ENCODE measurements around the gene ASB1.

The ASB1 gene

DNA sequence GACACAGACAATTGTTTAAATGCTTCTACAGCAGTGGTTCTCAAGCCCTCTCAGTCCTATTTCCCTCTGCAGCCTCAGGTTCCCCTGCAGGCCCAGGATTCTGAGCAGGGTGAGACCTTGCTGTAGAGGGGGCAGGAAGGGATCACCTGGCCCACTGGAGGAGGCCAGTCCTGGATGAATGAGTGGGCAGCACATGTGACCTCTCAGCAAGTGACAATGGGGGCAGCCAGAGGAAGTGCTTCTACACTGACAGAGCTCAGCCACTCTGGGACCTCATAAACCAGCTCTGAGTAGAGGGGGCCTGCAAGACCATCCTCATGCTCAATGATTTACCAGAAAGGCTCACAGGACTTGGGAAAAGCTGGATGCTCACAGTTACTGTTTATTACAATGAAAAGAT, 63.2 kb downstream of the ASB1 start:
- no peak for DNase-seq

DNA sequence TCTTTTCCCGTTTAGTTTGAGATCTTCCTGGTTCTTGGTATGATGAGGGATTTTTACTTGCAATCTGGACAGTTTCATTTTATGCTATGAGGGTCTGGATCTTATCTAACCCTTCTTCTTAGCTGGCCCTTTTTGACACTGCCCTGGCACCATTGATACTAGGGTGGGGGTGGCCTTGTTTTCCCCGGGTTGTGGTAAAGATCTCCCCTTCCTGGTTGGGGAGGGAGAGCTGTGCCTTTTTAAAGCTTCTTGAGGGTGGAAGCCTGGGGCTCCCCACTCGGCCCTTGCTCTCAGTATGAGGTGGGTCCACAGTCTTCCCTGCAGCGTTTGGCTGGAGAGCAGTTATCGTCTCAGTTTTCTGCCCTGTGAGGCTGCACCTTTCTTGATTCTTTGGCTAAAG, 66.1 kb downstream of the ASB1 start:
- DNase-seq = no peak

DNA sequence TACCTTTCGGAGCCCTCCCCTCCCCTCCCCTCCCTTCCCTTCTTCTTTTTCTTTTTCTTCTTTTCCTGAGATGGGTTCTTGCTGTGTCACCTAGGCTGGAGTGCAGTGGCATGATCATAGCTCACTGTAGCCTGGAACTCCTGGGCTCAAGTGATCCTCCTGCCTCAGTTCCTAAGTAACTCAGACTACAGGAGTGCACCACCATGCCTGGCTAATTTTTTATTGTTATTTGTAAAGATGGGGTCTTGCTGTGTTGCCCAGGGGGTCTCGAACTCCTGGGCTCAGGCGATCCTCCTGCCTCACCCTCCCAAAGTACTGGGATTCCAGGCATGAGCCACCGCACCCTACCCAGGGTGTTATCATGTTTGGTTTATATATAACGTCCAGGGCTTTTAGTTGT, 66.7 kb downstream of the ASB1 start:
- no peak for DNase-seq

DNA sequence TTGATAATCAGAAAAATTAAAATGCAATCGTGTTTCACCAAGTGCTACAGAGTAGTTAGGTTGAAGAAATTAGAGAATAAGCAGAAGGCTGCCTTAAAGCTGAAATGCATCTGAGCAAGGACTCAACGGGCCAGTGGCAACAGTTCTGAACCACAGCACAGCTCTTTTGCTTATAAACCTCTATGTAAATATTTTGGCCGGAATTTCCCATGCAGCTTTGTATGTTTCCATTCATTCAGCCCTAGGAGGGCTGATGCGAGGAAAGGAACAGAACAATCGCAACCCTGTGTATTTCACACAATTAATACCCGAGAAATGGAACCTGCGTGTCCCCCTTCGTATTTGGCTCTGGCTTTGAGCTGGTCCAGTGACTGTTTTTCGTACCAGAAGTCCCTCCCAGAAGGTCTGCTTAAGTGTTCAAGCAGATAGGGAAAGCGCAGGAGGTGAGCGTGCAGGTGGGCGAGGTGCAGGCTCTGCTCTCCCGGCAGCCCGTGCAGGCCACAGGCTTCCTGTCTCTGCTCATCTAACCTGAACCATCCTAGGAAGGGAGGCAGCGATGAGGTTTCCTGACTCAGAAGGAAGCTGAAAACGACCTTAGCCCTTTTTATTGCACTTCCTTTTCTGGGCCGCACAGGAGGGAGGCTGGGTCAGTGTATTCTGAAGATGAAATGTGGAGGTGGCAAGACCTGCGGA, 67.3 kb downstream of the ASB1 start:
- no peak for DNase-seq

DNA sequence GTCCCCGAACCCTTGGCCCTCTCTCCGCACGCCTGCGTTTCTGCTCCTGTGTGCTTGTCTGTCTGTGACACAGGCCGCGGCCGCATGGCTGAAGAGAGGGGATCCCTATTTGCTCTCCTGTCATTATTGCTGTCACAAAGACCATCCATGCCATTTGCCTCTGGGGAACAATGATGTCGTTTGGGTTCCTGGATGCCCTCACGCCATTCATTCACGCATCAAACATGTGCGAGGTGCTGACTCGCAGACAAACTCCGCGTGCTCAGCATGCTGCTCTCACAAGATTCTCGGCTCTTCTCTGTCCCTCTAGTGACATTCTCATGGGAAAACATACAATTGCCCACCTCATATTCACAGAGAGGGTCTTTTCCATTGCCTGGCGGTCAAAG, 67.8 kb downstream of the ASB1 start:
- no peak for DNase-seq

DNA sequence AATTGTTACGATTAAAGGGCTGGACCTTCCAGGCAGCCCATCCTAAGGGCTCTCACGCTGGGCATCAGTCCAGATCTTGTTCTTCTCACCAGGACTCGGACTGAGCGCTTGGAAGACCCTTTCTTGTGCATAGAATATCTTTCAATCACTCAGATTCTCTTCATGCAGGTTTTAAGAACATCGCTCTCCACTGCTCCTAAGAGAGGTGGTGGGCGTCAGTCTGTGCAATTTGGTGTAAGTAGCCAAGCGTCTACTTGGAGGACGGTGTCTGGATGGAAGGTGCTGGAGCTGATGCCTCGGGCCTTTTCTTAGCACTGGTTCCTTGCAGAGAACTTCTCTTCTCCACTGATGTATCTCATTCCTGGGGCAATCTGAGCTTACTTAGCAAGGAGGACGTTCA, 68.7 kb downstream of the ASB1 start:
- DNase-seq = no peak

DNA sequence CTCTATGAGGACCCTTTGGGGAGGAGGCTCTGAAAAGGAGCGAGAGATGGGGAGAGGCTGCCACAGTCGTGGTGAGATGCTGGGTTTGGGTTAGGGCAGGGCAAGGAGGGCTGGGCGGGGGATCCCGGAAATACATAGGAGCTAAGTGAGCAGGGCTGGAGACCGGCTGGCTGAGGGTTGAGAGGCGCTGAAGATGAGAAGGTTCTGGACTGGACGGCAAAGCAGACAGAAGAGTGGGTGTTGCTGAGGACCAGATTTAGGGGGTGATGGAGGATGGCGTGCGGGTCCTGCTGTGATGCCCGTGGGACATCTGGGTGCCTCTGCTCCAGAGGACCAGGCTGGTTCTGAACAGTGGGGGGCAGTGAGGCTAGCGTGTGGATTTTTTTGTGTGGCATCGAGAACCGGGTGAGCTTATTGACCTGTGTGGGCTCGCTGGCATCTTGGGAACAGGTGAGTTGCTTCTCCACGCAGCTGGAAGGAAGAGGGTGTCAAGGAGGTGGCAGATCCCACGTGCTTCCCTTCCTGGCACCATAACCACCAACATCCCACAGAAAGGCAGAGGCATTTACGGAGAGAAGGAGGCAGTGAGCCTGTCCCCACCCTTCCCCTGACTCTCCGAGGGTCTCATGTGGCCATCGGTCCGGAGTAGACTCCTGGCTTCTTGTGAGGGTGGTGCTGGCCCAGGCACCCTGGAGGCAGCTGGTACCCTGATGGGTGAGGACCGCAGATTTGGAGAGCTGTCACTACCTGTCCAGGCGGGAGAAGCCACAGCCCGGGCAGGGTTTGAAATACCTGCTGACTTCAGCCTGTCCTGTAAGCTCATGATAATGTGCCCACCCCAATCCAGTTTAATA, 70.3 kb downstream of the ASB1 start:
- DNase-seq = no peak

DNA sequence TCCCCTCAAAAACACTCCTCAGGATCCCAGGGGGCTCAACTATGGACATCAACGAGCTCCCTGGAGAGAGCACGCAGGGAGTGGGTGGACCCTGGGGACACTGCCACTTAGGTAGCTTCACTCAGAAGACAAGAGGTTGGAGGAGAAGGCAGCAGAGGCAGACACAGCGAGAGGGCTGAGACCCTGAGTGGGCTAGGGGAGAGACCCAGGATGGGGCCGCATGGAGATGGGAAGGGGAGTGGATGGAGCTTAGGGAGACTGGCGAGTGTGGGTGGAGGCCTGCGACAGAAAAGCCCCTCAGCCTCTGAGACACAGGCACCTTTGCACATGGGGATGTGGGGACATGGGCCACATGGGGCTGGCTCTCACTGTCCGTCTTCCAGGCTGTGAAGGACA, 70.9 kb downstream of the ASB1 start:
- DNase-seq = no peak

DNA sequence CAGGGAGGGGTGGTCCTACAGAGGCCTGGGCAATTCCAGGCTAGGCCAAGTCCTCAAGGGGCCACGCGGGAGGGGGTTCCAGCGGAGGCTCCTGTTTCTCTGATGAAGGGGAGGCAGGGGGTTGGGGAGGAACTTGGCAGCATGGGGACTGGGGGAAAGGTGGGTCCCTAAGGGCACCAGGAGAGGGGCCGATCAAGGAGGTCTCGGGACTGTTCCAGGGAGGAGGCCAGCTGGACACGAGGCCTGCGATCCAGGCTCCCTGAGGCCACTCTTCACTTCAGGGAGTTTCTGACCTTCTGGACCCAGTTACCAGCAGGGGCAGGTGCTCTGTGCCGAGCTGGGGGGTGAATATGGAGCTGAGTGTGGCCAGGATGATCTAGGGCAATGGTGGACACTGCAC, 71.5 kb downstream of the ASB1 start:
- DNase-seq = no peak

DNA sequence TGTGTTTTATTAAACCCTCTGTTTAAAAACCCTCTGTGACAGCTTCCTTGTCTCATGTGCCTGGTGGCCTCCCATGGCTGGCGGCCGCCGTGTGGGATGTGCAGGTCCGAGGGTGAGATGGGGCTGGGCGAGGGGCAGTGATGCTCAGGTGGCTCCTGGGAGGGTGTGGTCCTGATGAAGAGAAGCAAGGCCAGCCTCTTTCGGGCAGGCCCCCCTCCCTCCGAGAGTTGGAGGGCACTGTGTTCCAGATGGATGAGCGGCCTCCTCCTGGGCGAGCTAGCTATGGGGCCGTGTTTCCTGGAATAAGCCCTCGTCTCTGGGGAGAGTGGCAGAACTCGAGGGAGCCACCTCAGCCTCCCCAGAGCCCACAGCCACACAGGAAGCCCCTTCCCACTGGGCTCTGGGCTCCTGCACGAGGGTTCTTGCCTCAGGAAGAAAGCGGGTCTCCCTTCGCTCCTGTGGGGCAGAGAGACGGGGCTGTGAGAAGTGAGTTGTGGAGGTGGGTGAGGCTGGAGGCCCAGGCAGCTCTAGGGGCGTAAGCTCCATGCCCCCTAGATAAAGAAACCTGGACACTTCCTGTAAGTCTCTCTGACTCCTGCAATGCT, 72.1 kb downstream of the ASB1 start:
- no peak for DNase-seq

DNA sequence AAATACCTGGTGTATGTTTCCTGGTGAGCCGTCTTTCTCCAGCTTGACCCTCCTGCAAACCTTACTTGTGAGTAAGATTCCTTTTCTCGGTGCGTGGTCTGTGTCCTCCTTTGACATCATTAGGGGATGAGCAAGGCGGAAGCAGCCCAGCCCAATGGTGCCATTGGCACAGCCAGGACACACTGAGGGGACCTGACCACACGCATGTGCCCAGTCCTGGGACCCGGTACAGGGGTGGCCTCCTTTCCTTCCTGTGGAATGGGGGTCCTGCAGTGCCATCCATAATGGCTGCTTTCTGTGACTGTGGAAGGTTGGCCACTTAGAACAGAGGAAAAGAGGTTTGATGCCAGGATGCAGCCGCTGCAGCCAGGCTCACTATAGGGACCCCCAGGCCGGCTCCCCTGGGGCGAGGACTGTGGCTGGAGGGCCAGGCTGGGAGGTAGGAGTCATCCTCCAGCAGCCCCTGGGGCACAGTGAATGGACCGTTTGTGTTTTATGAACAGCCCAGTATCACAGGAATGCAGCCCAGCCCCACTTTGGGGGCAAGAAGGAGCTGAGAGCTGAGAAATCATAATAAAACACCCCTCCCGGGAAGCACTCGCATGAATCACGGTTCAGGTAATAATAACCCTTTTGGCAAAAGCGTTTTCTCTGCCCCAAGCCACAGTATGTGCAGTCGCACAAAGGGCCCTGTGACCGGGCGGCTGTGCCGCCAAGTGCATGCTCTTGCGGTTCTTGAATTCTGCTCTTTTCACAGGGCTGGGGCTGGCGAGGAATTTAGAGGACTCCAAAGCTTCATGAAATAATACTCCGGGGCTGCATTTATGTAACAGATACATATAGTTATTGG, 73.2 kb downstream of the ASB1 start:
- no peak for DNase-seq

DNA sequence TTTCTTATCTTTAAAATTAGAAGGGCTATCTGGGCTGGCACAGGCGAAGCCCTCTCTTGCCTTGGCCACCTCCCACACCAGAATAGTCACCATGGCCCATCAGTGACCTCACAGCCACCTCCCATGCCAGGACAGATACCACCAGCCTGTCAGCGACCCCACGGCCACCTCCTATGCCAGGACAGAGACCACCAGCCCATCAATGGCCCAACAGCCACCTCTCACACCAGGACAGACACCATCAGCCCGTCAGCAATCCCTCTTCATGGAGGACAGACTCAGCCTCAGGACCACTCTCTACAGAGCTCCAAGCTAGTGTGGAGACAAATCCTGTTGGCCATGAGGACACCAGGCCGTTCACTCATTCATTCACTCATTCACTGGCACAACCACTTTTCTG, 74.6 kb downstream of the ASB1 start:
- no peak for DNase-seq

Data from anterior cingulate cortex (tissue), 58 donors.